HCT116 (cell line): ENCODE data around the gene HAPLN3. TPM values are rescaled to one million over a fixed set of nuclear protein-coding genes. Genes with fewer than 3 reads are reported as not detected.

Experiments used
- ATAC-seq: fragments of 200-7000 bp; cut with Tn5 transposase; 2 replicates; pipeline ENCODE4 v1.9.1; 2020; ENCODE audit warnings: mild to moderate bottlenecking, moderate library complexity
- BruUV-seq: library from RNA; stranded (reverse); fragments of 400-500 nt; replicated peaks from 2 replicates; lab custom pipeline; 2021; lab: Mats Ljungman, UMichigan
- CTCF ChIA-PET: fragments of 300-600 bp; sonication (Branson Sonifier 250); formaldehyde crosslinking; loops from one replicate; lab custom pipeline; 2021; ENCODE audit warnings: antibody characterized with exemption; lab: Charles Lee
- POLR2A ChIA-PET: fragments of 300-600, 350-600 bp; sonication (Branson Sonifier 250); formaldehyde crosslinking; loops from one replicate; lab custom pipeline; 2021; ENCODE audit warnings: antibody characterized with exemption; lab: Charles Lee
- RAD21 ChIA-PET, 2 experiments: fragments of 300-600 bp; sonication (Branson Sonifier 250); formaldehyde crosslinking; loops; one replicate each; lab custom pipeline; 2023; ENCODE audit warnings: low total read pairs in 2 of 2; ENCODE audit not compliant: uncharacterized antibody in 2 of 2, unreplicated experiment in 2 of 2, low non-redundant PET in 1 of 2; lab: Charles Lee
- DNase-seq: peaks from one replicate; pipeline ENCODE4 v3.0.0-alpha.2; 2010; ENCODE audit warnings: low read depth, low spot score
- H2AFZ ChIP-seq: fragments of 200-600 bp; shearing (Covaris generic), sonication (generic); 2 replicates; pipeline ENCODE4 v1.6.1; 2017; ENCODE audit warnings: low read depth, mixed run types, mixed read lengths, antibody characterized with exemption, low read length; ENCODE audit not compliant: poor library complexity, severe bottlenecking
- H3K27ac ChIP-seq: 2 replicates; pipeline ENCODE4 v1.5.1; 2012; ENCODE audit warnings: low read depth, low read length
- H3K27me3 ChIP-seq: fragments of 200-600 bp; sonication (generic); 2 replicates; pipeline ENCODE4 v1.6.1; 2016; ENCODE audit warnings: mixed run types, low read length, mixed read lengths; ENCODE audit not compliant: insufficient read depth
- H3K36me3 ChIP-seq, 2 experiments: fragments of 200-500 bp in 1 of 2; fragments of 200-600 bp in 1 of 2; sonication (Bioruptor generic) in 1 of 2; sonication (generic) in 1 of 2; 2 replicates each; pipeline versions ENCODE4 v1.5.1 to v1.6.1; 2014 to 2016; ENCODE audit warnings: low read length in 2 of 2, inconsistent platforms in 1 of 2, mixed read lengths in 1 of 2, mixed run types in 1 of 2; ENCODE audit not compliant: insufficient read depth in 2 of 2, control insufficient read depth in 1 of 2
- H3K4me1 ChIP-seq, 2 experiments: fragments of 200-600 bp in 1 of 2; sonication (generic) in 1 of 2; 2 replicates each; pipeline versions ENCODE4 v1.5.1 to v1.6.1; 2012 to 2017; ENCODE audit warnings: low read length in 2 of 2, inconsistent platforms in 1 of 2, mild to moderate bottlenecking in 1 of 2, mixed read lengths in 1 of 2, mixed run types in 1 of 2, moderate library complexity in 1 of 2; ENCODE audit not compliant: insufficient read depth in 2 of 2, control insufficient read depth in 1 of 2
- H3K4me2 ChIP-seq: fragments of 200-600 bp; sonication (generic); 2 replicates; pipeline ENCODE4 v1.6.1; 2017; ENCODE audit warnings: mixed run types, low read length, mixed read lengths
- H3K4me3 ChIP-seq, 2 experiments: fragments of 200-600 bp in 1 of 2; sonication (generic) in 1 of 2; replicated peaks in 1 of 2; 2 replicates each; pipeline ENCODE4 v1.5.1; 2011 to 2016; ENCODE audit warnings: low read length in 2 of 2, control low read depth in 1 of 2, low read depth in 1 of 2, mild to moderate bottlenecking in 1 of 2, mixed read lengths in 1 of 2, mixed run types in 1 of 2
- H3K79me2 ChIP-seq: fragments of 200-600 bp; sonication (generic); 2 replicates; pipeline ENCODE4 v1.6.1; 2017; ENCODE audit warnings: mild to moderate bottlenecking, mixed run types, low read length, moderate library complexity, mixed read lengths; ENCODE audit not compliant: insufficient read depth
- H3K9ac ChIP-seq: fragments of 200-600 bp; sonication (generic); 2 replicates; pipeline ENCODE4 v1.6.1; 2016; ENCODE audit warnings: low read length, mixed read lengths
- H3K9me2 ChIP-seq: fragments of 200-600 bp; sonication (generic), shearing (Covaris generic); 2 replicates; pipeline ENCODE4 v1.6.1; 2017; ENCODE audit warnings: mixed run types, mild to moderate bottlenecking, moderate library complexity; ENCODE audit not compliant: insufficient read depth
- H3K9me3 ChIP-seq, 2 experiments: fragments of 200-500 bp in 1 of 2; fragments of 200-600 bp in 1 of 2; sonication (Bioruptor generic) in 1 of 2; sonication (generic) in 1 of 2; 2 replicates each; pipeline ENCODE4 v1.6.1; 2014 to 2017; ENCODE audit warnings: low read length in 2 of 2, mixed read lengths in 2 of 2, inconsistent platforms in 1 of 2, low read depth in 1 of 2, mild to moderate bottlenecking in 1 of 2, mixed run types in 1 of 2, moderate library complexity in 1 of 2; ENCODE audit not compliant: control insufficient read depth in 1 of 2, insufficient read depth in 1 of 2
- H4K20me1 ChIP-seq: fragments of 200-600 bp; sonication (generic), shearing (Covaris generic); 2 replicates; pipeline ENCODE4 v1.6.1; 2017; ENCODE audit warnings: mixed run types, mild to moderate bottlenecking, moderate library complexity; ENCODE audit not compliant: insufficient read depth
- CBX3 ChIP-seq: IDR thresholded peaks from 2 replicates; pipeline ENCODE4 v1.6.1; 2012; ENCODE audit warnings: low read depth
- ELF1 ChIP-seq: IDR thresholded peaks from 2 replicates; pipeline ENCODE4 v1.6.1; 2012; ENCODE audit warnings: low read depth, borderline replicate concordance
- EZH2phosphoT487 ChIP-seq: fragments of 200-600 bp; IDR thresholded peaks from 2 replicates; pipeline ENCODE4 v1.6.1; 2018; ENCODE audit warnings: antibody characterized with exemption, borderline replicate concordance
- JUND ChIP-seq: IDR thresholded peaks from 2 replicates; pipeline ENCODE4 v1.6.1; 2012
- POLR2AphosphoS5 ChIP-seq: IDR thresholded peaks from 2 replicates; pipeline ENCODE4 v1.6.1; 2011; ENCODE audit warnings: mild to moderate bottlenecking, low read depth, low read length, moderate library complexity
- SRF ChIP-seq: IDR thresholded peaks from 2 replicates; pipeline ENCODE4 v1.6.1; 2012; ENCODE audit warnings: low read depth
- ZFX ChIP-seq: fragments of 450-650 bp; IDR thresholded peaks from 2 replicates; pipeline ENCODE4 v1.6.1; 2017
- ZNF274 ChIP-seq: fragments of 200-500 bp; sonication (Bioruptor generic); IDR thresholded peaks from 2 replicates; pipeline ENCODE4 v1.6.1; 2014; ENCODE audit warnings: mild to moderate bottlenecking, low read depth, low read length, inconsistent platforms
- intact Hi-C: fragments of 100-400 bp; cut with micrococcal nuclease; formaldehyde crosslinking; loops from 2 replicates; pipeline ENCODE4 v1.10.0; 2022
- total RNA-seq: library from RNA; stranded (reverse); gene quantifications from one replicate; pipeline ENCODE4 v1.2.1, GENCODE V29; 2021; ENCODE audit not compliant: unreplicated experiment
- TF ChIP-seq, protein P1 (sequence below): IDR thresholded peaks from 2 replicates; pipeline ENCODE4 v1.6.1; 2012
- TF ChIP-seq, protein P2 (sequence below): IDR thresholded peaks from 2 replicates; pipeline ENCODE4 v1.6.1; 2012
- TF ChIP-seq, protein P3 (sequence below): IDR thresholded peaks from 2 replicates; pipeline ENCODE4 v1.6.1; 2012; ENCODE audit warnings: low read depth
- TF ChIP-seq, protein P4 (sequence below): IDR thresholded peaks from 2 replicates; pipeline ENCODE4 v1.6.1; 2011; ENCODE audit warnings: mild to moderate bottlenecking, low read length, moderate library complexity; ENCODE audit not compliant: insufficient replicate concordance; ENCODE audit errors: extremely low read depth

The HAPLN3 gene
- total RNA-seq, 1 experiment from 2014 or later: 10.9 TPM

DNA sequence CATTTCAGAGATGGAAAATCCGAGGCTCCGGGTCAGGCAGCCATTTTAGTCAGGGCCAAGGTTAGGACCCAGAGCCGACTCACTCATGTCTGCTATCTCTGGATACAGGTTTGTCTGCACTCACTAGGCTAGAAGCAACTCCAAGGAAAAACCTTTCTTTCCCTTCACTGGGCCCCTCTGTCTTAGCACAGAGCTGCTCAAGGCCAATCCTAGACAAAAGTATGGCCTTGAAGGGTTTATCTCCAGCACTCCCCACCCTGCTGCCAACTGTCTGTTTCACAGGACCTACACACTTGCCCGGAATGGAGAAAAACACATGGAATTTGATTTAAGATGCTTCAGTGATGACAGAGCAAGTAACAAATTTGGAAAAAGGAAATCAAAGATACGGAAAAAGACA is 66.6 kb downstream of the HAPLN3 start:
- no peaks in the 10 kb centered on the region for H3K9me2 ChIP-seq
- ATAC-seq (no peak), DNase-seq (no peak)
- TF ChIP-seq, protein P1, sequence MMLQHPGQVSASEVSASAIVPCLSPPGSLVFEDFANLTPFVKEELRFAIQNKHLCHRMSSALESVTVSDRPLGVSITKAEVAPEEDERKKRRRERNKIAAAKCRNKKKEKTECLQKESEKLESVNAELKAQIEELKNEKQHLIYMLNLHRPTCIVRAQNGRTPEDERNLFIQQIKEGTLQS: no peak
- TF ChIP-seq, protein P2, sequence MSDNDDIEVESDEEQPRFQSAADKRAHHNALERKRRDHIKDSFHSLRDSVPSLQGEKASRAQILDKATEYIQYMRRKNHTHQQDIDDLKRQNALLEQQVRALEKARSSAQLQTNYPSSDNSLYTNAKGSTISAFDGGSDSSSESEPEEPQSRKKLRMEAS: no peak
- TF ChIP-seq, protein P3, sequence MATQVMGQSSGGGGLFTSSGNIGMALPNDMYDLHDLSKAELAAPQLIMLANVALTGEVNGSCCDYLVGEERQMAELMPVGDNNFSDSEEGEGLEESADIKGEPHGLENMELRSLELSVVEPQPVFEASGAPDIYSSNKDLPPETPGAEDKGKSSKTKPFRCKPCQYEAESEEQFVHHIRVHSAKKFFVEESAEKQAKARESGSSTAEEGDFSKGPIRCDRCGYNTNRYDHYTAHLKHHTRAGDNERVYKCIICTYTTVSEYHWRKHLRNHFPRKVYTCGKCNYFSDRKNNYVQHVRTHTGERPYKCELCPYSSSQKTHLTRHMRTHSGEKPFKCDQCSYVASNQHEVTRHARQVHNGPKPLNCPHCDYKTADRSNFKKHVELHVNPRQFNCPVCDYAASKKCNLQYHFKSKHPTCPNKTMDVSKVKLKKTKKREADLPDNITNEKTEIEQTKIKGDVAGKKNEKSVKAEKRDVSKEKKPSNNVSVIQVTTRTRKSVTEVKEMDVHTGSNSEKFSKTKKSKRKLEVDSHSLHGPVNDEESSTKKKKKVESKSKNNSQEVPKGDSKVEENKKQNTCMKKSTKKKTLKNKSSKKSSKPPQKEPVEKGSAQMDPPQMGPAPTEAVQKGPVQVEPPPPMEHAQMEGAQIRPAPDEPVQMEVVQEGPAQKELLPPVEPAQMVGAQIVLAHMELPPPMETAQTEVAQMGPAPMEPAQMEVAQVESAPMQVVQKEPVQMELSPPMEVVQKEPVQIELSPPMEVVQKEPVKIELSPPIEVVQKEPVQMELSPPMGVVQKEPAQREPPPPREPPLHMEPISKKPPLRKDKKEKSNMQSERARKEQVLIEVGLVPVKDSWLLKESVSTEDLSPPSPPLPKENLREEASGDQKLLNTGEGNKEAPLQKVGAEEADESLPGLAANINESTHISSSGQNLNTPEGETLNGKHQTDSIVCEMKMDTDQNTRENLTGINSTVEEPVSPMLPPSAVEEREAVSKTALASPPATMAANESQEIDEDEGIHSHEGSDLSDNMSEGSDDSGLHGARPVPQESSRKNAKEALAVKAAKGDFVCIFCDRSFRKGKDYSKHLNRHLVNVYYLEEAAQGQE: no peak
- no peak for TF ChIP-seq ELF1
- no peak for TF ChIP-seq POLR2AphosphoS5
- TF ChIP-seq EZH2phosphoT487: no peak
- TF ChIP-seq ZNF274: no peak
- TF ChIP-seq CBX3: no peak
- no peak for TF ChIP-seq ZFX
- TF ChIP-seq JUND: no peak
- TF ChIP-seq, protein P4, sequence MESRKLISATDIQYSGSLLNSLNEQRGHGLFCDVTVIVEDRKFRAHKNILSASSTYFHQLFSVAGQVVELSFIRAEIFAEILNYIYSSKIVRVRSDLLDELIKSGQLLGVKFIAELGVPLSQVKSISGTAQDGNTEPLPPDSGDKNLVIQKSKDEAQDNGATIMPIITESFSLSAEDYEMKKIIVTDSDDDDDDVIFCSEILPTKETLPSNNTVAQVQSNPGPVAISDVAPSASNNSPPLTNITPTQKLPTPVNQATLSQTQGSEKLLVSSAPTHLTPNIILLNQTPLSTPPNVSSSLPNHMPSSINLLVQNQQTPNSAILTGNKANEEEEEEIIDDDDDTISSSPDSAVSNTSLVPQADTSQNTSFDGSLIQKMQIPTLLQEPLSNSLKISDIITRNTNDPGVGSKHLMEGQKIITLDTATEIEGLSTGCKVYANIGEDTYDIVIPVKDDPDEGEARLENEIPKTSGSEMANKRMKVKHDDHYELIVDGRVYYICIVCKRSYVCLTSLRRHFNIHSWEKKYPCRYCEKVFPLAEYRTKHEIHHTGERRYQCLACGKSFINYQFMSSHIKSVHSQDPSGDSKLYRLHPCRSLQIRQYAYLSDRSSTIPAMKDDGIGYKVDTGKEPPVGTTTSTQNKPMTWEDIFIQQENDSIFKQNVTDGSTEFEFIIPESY: no peak
- TF ChIP-seq SRF: no peak
- no peaks in the 10 kb centered on the region for H3K9me3 ChIP-seq
- no TSS peak for BruUV-seq
- H3K9ac ChIP-seq: no peak overlapping the region
- no peaks in the 10 kb centered on the region for H3K4me1 ChIP-seq
- ChIA-PET RAD21 (no interaction called here), POLR2A (no interaction called here), CTCF (no interaction called here)
- H3K36me3 ChIP-seq: no peaks in the 10 kb centered on the region
- no peaks in the 10 kb centered on the region for H4K20me1 ChIP-seq
- no peak overlapping the region for H3K27ac ChIP-seq
- intact Hi-C loops: no loop called here
- H3K4me3 ChIP-seq: no peak overlapping the region
- no peak overlapping the region for H3K4me2 ChIP-seq
- 0 out of 2 replicates have a peak, but pooled peaks cover 9% of the 10 kb centered on the region for H3K27me3 ChIP-seq
- H2AFZ ChIP-seq: no peak overlapping the region
- no peaks in the 10 kb centered on the region for H3K79me2 ChIP-seq

Other genes starting within 250 kb of the HAPLN3 start
- not detected for gene ACAN, start 92.1 kb downstream of the HAPLN3 start, total RNA-seq
- gene MFGE8, start 17.8 kb upstream of the HAPLN3 start, total RNA-seq: 70.7 TPM
- 40.8 TPM for gene ABHD2, start 192.9 kb upstream of the HAPLN3 start, total RNA-seq